HG03432 (cell line): ENCODE measurements around the gene SYNE1.

Experiments used
- ATAC-seq: cut with Tn5 transposase; IDR thresholded peaks from one replicate; pipeline ENCODE4 v1.9.1; 2021; ENCODE audit warnings: mild to moderate bottlenecking, moderate library complexity; ENCODE audit not compliant: unreplicated experiment

The SYNE1 gene

GRCh38 chr6:152246554-152247337 lies 390.4 kb downstream of the SYNE1 start:
- ATAC-seq, result no peak

- ATAC-seq, result no peak
Observed at GRCh38 chr6:152244998-152245630, 392.0 kb downstream of the SYNE1 start.

- ATAC-seq, result no peak
Observed at GRCh38 chr6:152241013-152241766, 396.0 kb downstream of the SYNE1 start.

- no peak for ATAC-seq
Observed at GRCh38 chr6:152240436-152240835, 396.7 kb downstream of the SYNE1 start.

- no peak for ATAC-seq
Observed at GRCh38 chr6:152236370-152237097, 400.6 kb downstream of the SYNE1 start.

- no peak for ATAC-seq
Observed at GRCh38 chr6:152233547-152234320, 403.4 kb downstream of the SYNE1 start.

GRCh38 chr6:152232501-152233151 lies 404.5 kb downstream of the SYNE1 start:
- ATAC-seq, result no peak

GRCh38 chr6:152229330-152229729 lies 407.8 kb downstream of the SYNE1 start:
- ATAC-seq, result no peak

GRCh38 chr6:152226119-152226518 lies 411.0 kb downstream of the SYNE1 start:
- ATAC-seq, result no peak

GRCh38 chr6:152225241-152225934 lies 411.8 kb downstream of the SYNE1 start:
- ATAC-seq, result no peak

GRCh38 chr6:152223636-152224035 lies 413.5 kb downstream of the SYNE1 start:
- no peak for ATAC-seq

GRCh38 chr6:152221806-152222628 lies 415.1 kb downstream of the SYNE1 start:
- no peak for ATAC-seq

GRCh38 chr6:152220786-152221185 lies 416.4 kb downstream of the SYNE1 start:
- ATAC-seq, result no peak

GRCh38 chr6:152218887-152219286 lies 418.3 kb downstream of the SYNE1 start:
- ATAC-seq, result no peak

GRCh38 chr6:152212437-152212836 lies 424.7 kb downstream of the SYNE1 start:
- ATAC-seq, result no peak

GRCh38 chr6:152209211-152209610 lies 428.0 kb downstream of the SYNE1 start:
- ATAC-seq, result no peak

- no peak for ATAC-seq
Observed at GRCh38 chr6:152207915-152208714, 429.0 kb downstream of the SYNE1 start.
